SK-N-SH (cell line): ENCODE data around the gene STRA8. TPM values are rescaled to one million over a fixed set of nuclear protein-coding genes. Genes with fewer than 3 reads are reported as not detected.

ENCODE experiments used
- CTCF ChIA-PET: fragments of 300-600, 350-600 bp; formaldehyde crosslinking; extraction: SDS; loops from one replicate; lab custom pipeline; 2021; lab: Yijun Ruan, JAX
- POLR2A ChIA-PET: fragments of 350-600 bp; sonication (Branson Sonifier 250); formaldehyde crosslinking; extraction: SDS; loops from one replicate; lab custom pipeline; 2020; ENCODE audit warnings: antibody characterized with exemption, inconsistent platforms; lab: Yijun Ruan, JAX
- DNase-seq: peaks from one replicate; pipeline ENCODE4 v3.0.0; 2012
- H2AFZ ChIP-seq: fragments of 200-600 bp; sonication (generic); 2 replicates; pipeline ENCODE4 v1.8.1; 2016; ENCODE audit warnings: antibody characterized with exemption, mild to moderate bottlenecking, low read depth
- H3F3A ChIP-seq: fragments of 200-600 bp; sonication (generic); replicated peaks from 2 replicates; pipeline ENCODE3; 2016; ENCODE audit warnings: antibody characterized with exemption, mild to moderate bottlenecking; ENCODE audit not compliant: insufficient read depth
- H3K27ac ChIP-seq, 2 experiments: fragments of 200-500 bp in 1 of 2; fragments of 200-600 bp in 1 of 2; sonication (Bioruptor generic) in 1 of 2; sonication (generic), shearing (Covaris generic) in 1 of 2; 2 replicates each; pipeline versions ENCODE4 v1.5.1 to v1.6.1; 2014 to 2016; ENCODE audit warnings: low read depth in 2 of 2, inconsistent platforms in 1 of 2, low read length in 1 of 2, mild to moderate bottlenecking in 1 of 2, mixed read lengths in 1 of 2
- H3K27me3 ChIP-seq: fragments of 200-600 bp; sonication (generic), shearing (Covaris generic); 2 replicates; pipeline ENCODE4 v1.6.1; 2016; ENCODE audit warnings: mixed run types; ENCODE audit not compliant: insufficient read depth
- H3K36me3 ChIP-seq, 2 experiments: fragments of 200-500 bp in 1 of 2; fragments of 200-600 bp in 1 of 2; sonication (Bioruptor generic) in 1 of 2; sonication (generic) in 1 of 2; replicated peaks in 1 of 2; 2 replicates each; pipeline versions ENCODE3 to v1.5.1; 2014 to 2016; ENCODE audit warnings: low read length in 1 of 2, mild to moderate bottlenecking in 1 of 2; ENCODE audit not compliant: insufficient read depth in 2 of 2, control insufficient read depth in 1 of 2
- H3K4me1 ChIP-seq, 2 experiments: fragments of 200-500 bp in 1 of 2; fragments of 200-600 bp in 1 of 2; sonication (Bioruptor generic) in 1 of 2; sonication (generic), shearing (Covaris generic) in 1 of 2; 2 replicates each; pipeline versions ENCODE4 v1.5.1 to v1.6.1; 2014 to 2016; ENCODE audit warnings: low read depth in 1 of 2, low read length in 1 of 2, mixed run types in 1 of 2; ENCODE audit not compliant: insufficient read depth in 2 of 2, control insufficient read depth in 1 of 2
- H3K4me2 ChIP-seq: fragments of 200-600 bp; sonication (generic), shearing (Covaris generic); 2 replicates; pipeline ENCODE4 v1.6.1; 2017; ENCODE audit warnings: mixed run types
- H3K4me3 ChIP-seq, 2 experiments: fragments of 200-500 bp in 1 of 2; fragments of 200-600 bp in 1 of 2; sonication (Bioruptor generic) in 1 of 2; sonication (generic), shearing (Covaris generic) in 1 of 2; 2 replicates each; pipeline versions ENCODE4 v1.5.1 to v1.8.1; 2014 to 2016; ENCODE audit warnings: low read depth in 2 of 2, inconsistent platforms in 1 of 2, low read length in 1 of 2, mild to moderate bottlenecking in 1 of 2, mixed read lengths in 1 of 2, moderate library complexity in 1 of 2
- H3K79me2 ChIP-seq: fragments of 200-600 bp; sonication (generic); 2 replicates; pipeline ENCODE4 v1.8.1; 2017; ENCODE audit warnings: mild to moderate bottlenecking; ENCODE audit not compliant: insufficient read depth
- H3K9ac ChIP-seq: fragments of 200-600 bp; sonication (generic); 2 replicates; pipeline ENCODE4 v1.6.1; 2017; ENCODE audit warnings: mixed run types
- H3K9me2 ChIP-seq: fragments of 200-600 bp; sonication (generic); 2 replicates; pipeline ENCODE4 v1.6.1; 2017; ENCODE audit warnings: mixed run types
- H3K9me3 ChIP-seq: fragments of 200-600 bp; sonication (generic); 2 replicates; pipeline ENCODE4 v1.6.1; 2017; ENCODE audit warnings: mixed run types, mild to moderate bottlenecking, moderate library complexity
- H4K20me1 ChIP-seq: fragments of 200-600 bp; sonication (generic); 2 replicates; pipeline ENCODE4 v1.6.1; 2017; ENCODE audit warnings: mild to moderate bottlenecking, mixed run types; ENCODE audit not compliant: insufficient read depth
- CTCF ChIP-seq: fragments of 200-600 bp; sonication (generic); IDR thresholded peaks from 2 replicates; pipeline ENCODE4 v1.6.1; 2017; ENCODE audit warnings: antibody characterized with exemption, mild to moderate bottlenecking, moderate library complexity
- EP300 ChIP-seq, 2 experiments: IDR thresholded peaks; 2 replicates each; pipeline versions ENCODE4 v1.4.0 to v1.6.1; 2012; ENCODE audit warnings: borderline replicate concordance in 1 of 2, low read depth in 1 of 2, low read length in 1 of 2
- FOSL2 ChIP-seq: IDR thresholded peaks from 2 replicates; pipeline ENCODE4 v1.4.0; 2012; ENCODE audit warnings: low read depth, mild to moderate bottlenecking, moderate library complexity, borderline replicate concordance
- FOXM1 ChIP-seq: IDR thresholded peaks from 2 replicates; pipeline ENCODE4 v1.4.0; 2012; ENCODE audit warnings: low read depth, mild to moderate bottlenecking
- GATA2 ChIP-seq: sonication (generic); formaldehyde crosslinking; IDR thresholded peaks from 2 replicates; pipeline ENCODE4 v1.5.0; 2020; ENCODE audit warnings: mild to moderate bottlenecking, missing genetic modification reagents
- MAX ChIP-seq: IDR thresholded peaks from 2 replicates; pipeline ENCODE4 v1.4.0; 2012; ENCODE audit warnings: low read depth
- MXI1 ChIP-seq: IDR thresholded peaks from 2 replicates; pipeline ENCODE4 v1.6.1; 2012; ENCODE audit warnings: mild to moderate bottlenecking, low read depth, low read length, improper control_type of control experiment
- NFIC ChIP-seq: IDR thresholded peaks from 2 replicates; pipeline ENCODE4 v1.4.0; 2012; ENCODE audit warnings: borderline replicate concordance
- RAD21 ChIP-seq: IDR thresholded peaks from 2 replicates; pipeline ENCODE4 v1.6.1; 2012; ENCODE audit warnings: mild to moderate bottlenecking, low read length
- RCOR1 ChIP-seq: fragments of 150-350 bp; IDR thresholded peaks from 2 replicates; pipeline ENCODE4 v1.6.1; 2017; ENCODE audit warnings: antibody characterized with exemption, low read length
- RFX5 ChIP-seq: IDR thresholded peaks from 2 replicates; pipeline ENCODE4 v1.6.1; 2012; ENCODE audit warnings: mild to moderate bottlenecking, improper control_type of control experiment, low read length
- RXRA ChIP-seq: IDR thresholded peaks from 2 replicates; pipeline ENCODE4 v1.4.0; 2012; ENCODE audit warnings: low read depth, mild to moderate bottlenecking, borderline replicate concordance
- SIN3A ChIP-seq: IDR thresholded peaks from 2 replicates; pipeline ENCODE4 v1.6.1; 2012; ENCODE audit warnings: low read depth, mild to moderate bottlenecking, low read length, moderate library complexity, borderline replicate concordance
- USF1 ChIP-seq: IDR thresholded peaks from 2 replicates; pipeline ENCODE4 v1.4.0; 2012; ENCODE audit warnings: low read depth, borderline replicate concordance
- WGBS: methylation state at CpG from one replicate; pipeline ENCODE4 v1.1.6; 2017; ENCODE audit warnings: low lambda C conversion rate; 5-methylcytosine and 5-hydroxymethylcytosine counted together
- polyA plus RNA-seq, 3 experiments: library from polyadenylated mRNA; depleted of rRNA; stranded (reverse); fragments of >200 nt; gene quantifications; 2 replicates each; pipeline ENCODE4 v1.2.3, GENCODE V29; 2012
- TF ChIP-seq, protein P1 (sequence below): IDR thresholded peaks from 2 replicates; pipeline ENCODE4 v1.6.1; 2012; ENCODE audit warnings: mild to moderate bottlenecking, low read depth, low read length, moderate library complexity

The STRA8 gene
- polyA plus RNA-seq, 1 of the 3 experiments (the other 2 are of a cell fraction) = not detected

DNA sequence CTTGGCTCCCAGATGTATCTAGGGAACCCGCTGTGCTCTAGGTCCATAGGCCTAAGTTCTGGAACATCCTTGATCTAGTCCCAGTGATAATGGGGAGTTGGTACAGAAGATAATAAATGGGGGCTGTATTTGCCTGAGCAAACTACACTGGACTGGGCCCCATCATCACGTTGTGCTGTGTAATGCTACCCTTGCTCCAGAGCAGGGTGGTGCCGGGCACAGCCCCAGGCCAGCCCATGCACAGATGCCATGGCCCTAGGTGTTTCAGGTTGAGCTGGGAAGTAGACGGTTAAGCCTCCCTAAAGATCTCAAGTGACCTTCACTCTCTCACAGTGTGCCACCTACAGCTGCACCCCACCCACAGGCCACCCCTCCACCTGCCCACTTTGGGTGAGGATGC, 53.2 kb downstream of the STRA8 start (continued):
- TF ChIP-seq, protein P1, sequence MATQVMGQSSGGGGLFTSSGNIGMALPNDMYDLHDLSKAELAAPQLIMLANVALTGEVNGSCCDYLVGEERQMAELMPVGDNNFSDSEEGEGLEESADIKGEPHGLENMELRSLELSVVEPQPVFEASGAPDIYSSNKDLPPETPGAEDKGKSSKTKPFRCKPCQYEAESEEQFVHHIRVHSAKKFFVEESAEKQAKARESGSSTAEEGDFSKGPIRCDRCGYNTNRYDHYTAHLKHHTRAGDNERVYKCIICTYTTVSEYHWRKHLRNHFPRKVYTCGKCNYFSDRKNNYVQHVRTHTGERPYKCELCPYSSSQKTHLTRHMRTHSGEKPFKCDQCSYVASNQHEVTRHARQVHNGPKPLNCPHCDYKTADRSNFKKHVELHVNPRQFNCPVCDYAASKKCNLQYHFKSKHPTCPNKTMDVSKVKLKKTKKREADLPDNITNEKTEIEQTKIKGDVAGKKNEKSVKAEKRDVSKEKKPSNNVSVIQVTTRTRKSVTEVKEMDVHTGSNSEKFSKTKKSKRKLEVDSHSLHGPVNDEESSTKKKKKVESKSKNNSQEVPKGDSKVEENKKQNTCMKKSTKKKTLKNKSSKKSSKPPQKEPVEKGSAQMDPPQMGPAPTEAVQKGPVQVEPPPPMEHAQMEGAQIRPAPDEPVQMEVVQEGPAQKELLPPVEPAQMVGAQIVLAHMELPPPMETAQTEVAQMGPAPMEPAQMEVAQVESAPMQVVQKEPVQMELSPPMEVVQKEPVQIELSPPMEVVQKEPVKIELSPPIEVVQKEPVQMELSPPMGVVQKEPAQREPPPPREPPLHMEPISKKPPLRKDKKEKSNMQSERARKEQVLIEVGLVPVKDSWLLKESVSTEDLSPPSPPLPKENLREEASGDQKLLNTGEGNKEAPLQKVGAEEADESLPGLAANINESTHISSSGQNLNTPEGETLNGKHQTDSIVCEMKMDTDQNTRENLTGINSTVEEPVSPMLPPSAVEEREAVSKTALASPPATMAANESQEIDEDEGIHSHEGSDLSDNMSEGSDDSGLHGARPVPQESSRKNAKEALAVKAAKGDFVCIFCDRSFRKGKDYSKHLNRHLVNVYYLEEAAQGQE = no peak
- TF ChIP-seq FOSL2 = no peak
- no peak for TF ChIP-seq FOXM1
- no peak for TF ChIP-seq RAD21
- no peak for TF ChIP-seq NFIC
- no peak for TF ChIP-seq RXRA
- TF ChIP-seq RFX5 = no peak

DNA sequence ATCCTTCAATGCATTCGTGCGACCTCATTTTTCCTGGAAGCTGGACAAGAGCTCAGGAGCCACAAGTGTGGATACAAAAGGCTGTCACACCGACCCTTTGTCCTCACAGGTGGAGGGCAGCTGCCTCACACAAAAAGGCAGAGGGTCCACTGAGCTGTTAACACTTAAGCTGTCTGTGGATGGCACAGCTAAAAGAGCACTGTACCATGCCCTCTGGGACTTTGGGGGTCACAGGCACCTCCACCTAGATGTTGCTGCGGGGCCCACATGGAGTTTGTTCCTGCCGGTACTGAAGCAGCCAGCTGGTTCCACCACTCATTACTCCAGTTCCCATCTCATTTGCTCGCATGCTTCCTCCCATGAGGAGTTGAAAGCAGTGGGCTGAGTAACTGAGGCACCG, 57.0 kb downstream of the STRA8 start:
- Histone ChIP-seq H3K27me3 (no peaks in the 10 kb centered on the region), H3K27ac (no peak overlapping the region), H3K9me2 (no peaks in the 10 kb centered on the region), H3K9ac (no peak overlapping the region), H3K9me3 (peaks cover 5% of the 10 kb centered on the region; the same call in 1 of the 2 replicates), H3K4me2 (no peak overlapping the region), H3K79me2 (no peaks in the 10 kb centered on the region), H2AFZ (no peak overlapping the region), H3K4me3 (no peak overlapping the region), H4K20me1 (no peaks in the 10 kb centered on the region), H3K4me1 (peaks cover 0 to 4% of the 10 kb centered on the region in 2 experiments; a peak in 1 of 4 replicates), H3K36me3 (no peaks in the 10 kb centered on the region), H3F3A (no peaks in the 10 kb centered on the region)
- WGBS = 91% methylated on average over 6 of the region's 7 CpGs
- no peak for DNase-seq
- POLR2A ChIA-PET = no interaction called here
- CTCF ChIA-PET = interaction anchor here (0.9 to 18.9 kb wide), 3 partner anchors 16 to 72 kb away, joined by 4 to 737 read pairs (median 32); no protein-coding TSS in a partner anchor
- TF ChIP-seq USF1 = no peak
- TF ChIP-seq CTCF = no peak
- TF ChIP-seq, protein P1 = no peak
- TF ChIP-seq EP300 (IDR thresholded peaks at IDR 0.05; ENCODE audit: borderline replicate concordance in 1 of 2, low read depth in 1 of 2, low read length in 1 of 2) = no peak
- TF ChIP-seq MXI1 = no peak
- no peak for TF ChIP-seq MAX
- TF ChIP-seq RCOR1 = no peak
- no peak for TF ChIP-seq GATA2 (CRISPR knock-in tag)
- TF ChIP-seq NFIC = no peak
- no peak for TF ChIP-seq SIN3A
- TF ChIP-seq, all 33 proteins: peak for 0
